GM23338 (cell line): ENCODE data around the gene UGT2B17.

Source experiments
- CREB1 ChIP-seq: fragments of 250-450 bp; sonication (Bioruptor Pico); IDR thresholded peaks from 2 replicates; pipeline ENCODE4 v1.5.0; 2020; ENCODE audit warnings: low read depth, mild to moderate bottlenecking, moderate library complexity
- EZH2 ChIP-seq: fragments of 200-600 bp; sonication (generic); IDR thresholded peaks from one replicate; pipeline ENCODE4 v1.8.0; 2017; ENCODE audit warnings: antibody characterized with exemption, mild to moderate bottlenecking, low read depth; ENCODE audit not compliant: unreplicated experiment
- EZH2phosphoT487 ChIP-seq: fragments of 200-600 bp; sonication (generic); IDR thresholded peaks from one replicate; pipeline ENCODE4 v1.8.1; 2018; ENCODE audit warnings: antibody characterized with exemption; ENCODE audit not compliant: unreplicated experiment
- JUNB ChIP-seq: IDR thresholded peaks from one replicate; pipeline ENCODE4 v1.6.1; 2016; ENCODE audit warnings: antibody characterized with exemption; ENCODE audit not compliant: unreplicated experiment
- NANOG ChIP-seq: IDR thresholded peaks from 2 replicates; pipeline ENCODE4 v1.6.1; 2016; ENCODE audit warnings: antibody characterized with exemption, borderline replicate concordance
- POLR2AphosphoS5 ChIP-seq: IDR thresholded peaks from 2 replicates; pipeline ENCODE4 v1.6.1; 2016; ENCODE audit warnings: antibody characterized with exemption, low read depth
- REST ChIP-seq: IDR thresholded peaks from one replicate; pipeline ENCODE4 v1.6.1; 2018; ENCODE audit warnings: antibody characterized with exemption; ENCODE audit not compliant: unreplicated experiment
- STAT1 ChIP-seq: IDR thresholded peaks from one replicate; pipeline ENCODE4 v1.6.1; 2016; ENCODE audit warnings: antibody characterized with exemption; ENCODE audit not compliant: unreplicated experiment
- ZNF114 ChIP-seq: fragments of 250-450 bp; sonication (Bioruptor Pico); IDR thresholded peaks from 2 replicates; pipeline ENCODE4 v1.5.0; 2020; ENCODE audit warnings: mild to moderate bottlenecking, moderate library complexity
- ZNF331 ChIP-seq: fragments of 250-450 bp; sonication (Bioruptor Pico); IDR thresholded peaks from 2 replicates; pipeline ENCODE4 v1.5.0; 2020; ENCODE audit warnings: low read depth, mild to moderate bottlenecking, moderate library complexity
- TF ChIP-seq, protein P1 (sequence below), 2 experiments: fragments of 200-600 bp in 1 of 2; sonication (generic) in 1 of 2; conservative IDR thresholded peaks; 2 replicates each; pipeline versions ENCODE4 v1.5.1 to v1.6.1; 2016 to 2017; ENCODE audit warnings: antibody characterized with exemption in 2 of 2, low read depth in 2 of 2, mild to moderate bottlenecking in 2 of 2, moderate library complexity in 1 of 2
- TF ChIP-seq, protein P2 (sequence below): fragments of 250-450 bp; sonication (Bioruptor Pico); IDR thresholded peaks from 2 replicates; pipeline ENCODE4 v1.5.0; 2020; ENCODE audit warnings: mild to moderate bottlenecking, moderate library complexity
- TF ChIP-seq, protein P3 (sequence below): IDR thresholded peaks from 2 replicates; pipeline ENCODE4 v1.6.1; 2016; ENCODE audit warnings: antibody characterized with exemption

DNA sequence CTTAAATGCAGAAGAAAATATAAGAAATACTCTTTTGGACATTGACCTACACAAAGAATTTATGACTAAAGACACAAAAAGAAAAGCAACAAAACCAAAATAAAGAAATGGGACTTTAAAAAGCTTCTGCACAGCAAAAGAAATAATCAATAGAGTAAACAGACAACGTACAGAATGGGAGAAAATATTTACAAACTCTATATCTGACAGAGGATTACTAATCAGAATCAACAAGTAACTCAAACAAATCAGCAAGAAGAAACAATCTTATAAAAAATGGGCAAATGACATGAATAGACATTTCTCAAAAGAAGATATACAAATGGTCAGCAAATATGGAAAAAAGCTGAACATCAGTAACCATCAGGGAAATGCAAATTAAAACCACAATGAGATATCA is 37.6 kb upstream of the UGT2B17 start:
- TF ChIP-seq, protein P1, sequence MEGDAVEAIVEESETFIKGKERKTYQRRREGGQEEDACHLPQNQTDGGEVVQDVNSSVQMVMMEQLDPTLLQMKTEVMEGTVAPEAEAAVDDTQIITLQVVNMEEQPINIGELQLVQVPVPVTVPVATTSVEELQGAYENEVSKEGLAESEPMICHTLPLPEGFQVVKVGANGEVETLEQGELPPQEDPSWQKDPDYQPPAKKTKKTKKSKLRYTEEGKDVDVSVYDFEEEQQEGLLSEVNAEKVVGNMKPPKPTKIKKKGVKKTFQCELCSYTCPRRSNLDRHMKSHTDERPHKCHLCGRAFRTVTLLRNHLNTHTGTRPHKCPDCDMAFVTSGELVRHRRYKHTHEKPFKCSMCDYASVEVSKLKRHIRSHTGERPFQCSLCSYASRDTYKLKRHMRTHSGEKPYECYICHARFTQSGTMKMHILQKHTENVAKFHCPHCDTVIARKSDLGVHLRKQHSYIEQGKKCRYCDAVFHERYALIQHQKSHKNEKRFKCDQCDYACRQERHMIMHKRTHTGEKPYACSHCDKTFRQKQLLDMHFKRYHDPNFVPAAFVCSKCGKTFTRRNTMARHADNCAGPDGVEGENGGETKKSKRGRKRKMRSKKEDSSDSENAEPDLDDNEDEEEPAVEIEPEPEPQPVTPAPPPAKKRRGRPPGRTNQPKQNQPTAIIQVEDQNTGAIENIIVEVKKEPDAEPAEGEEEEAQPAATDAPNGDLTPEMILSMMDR (conservative IDR thresholded peaks at IDR 0.05; ENCODE audit: low read depth in 2 of 2) = no peak
- TF ChIP-seq EZH2phosphoT487 = no peak
- TF ChIP-seq ZNF114 (CRISPR knock-in tag) = no peak
- TF ChIP-seq REST = no peak
- TF ChIP-seq, protein P2, sequence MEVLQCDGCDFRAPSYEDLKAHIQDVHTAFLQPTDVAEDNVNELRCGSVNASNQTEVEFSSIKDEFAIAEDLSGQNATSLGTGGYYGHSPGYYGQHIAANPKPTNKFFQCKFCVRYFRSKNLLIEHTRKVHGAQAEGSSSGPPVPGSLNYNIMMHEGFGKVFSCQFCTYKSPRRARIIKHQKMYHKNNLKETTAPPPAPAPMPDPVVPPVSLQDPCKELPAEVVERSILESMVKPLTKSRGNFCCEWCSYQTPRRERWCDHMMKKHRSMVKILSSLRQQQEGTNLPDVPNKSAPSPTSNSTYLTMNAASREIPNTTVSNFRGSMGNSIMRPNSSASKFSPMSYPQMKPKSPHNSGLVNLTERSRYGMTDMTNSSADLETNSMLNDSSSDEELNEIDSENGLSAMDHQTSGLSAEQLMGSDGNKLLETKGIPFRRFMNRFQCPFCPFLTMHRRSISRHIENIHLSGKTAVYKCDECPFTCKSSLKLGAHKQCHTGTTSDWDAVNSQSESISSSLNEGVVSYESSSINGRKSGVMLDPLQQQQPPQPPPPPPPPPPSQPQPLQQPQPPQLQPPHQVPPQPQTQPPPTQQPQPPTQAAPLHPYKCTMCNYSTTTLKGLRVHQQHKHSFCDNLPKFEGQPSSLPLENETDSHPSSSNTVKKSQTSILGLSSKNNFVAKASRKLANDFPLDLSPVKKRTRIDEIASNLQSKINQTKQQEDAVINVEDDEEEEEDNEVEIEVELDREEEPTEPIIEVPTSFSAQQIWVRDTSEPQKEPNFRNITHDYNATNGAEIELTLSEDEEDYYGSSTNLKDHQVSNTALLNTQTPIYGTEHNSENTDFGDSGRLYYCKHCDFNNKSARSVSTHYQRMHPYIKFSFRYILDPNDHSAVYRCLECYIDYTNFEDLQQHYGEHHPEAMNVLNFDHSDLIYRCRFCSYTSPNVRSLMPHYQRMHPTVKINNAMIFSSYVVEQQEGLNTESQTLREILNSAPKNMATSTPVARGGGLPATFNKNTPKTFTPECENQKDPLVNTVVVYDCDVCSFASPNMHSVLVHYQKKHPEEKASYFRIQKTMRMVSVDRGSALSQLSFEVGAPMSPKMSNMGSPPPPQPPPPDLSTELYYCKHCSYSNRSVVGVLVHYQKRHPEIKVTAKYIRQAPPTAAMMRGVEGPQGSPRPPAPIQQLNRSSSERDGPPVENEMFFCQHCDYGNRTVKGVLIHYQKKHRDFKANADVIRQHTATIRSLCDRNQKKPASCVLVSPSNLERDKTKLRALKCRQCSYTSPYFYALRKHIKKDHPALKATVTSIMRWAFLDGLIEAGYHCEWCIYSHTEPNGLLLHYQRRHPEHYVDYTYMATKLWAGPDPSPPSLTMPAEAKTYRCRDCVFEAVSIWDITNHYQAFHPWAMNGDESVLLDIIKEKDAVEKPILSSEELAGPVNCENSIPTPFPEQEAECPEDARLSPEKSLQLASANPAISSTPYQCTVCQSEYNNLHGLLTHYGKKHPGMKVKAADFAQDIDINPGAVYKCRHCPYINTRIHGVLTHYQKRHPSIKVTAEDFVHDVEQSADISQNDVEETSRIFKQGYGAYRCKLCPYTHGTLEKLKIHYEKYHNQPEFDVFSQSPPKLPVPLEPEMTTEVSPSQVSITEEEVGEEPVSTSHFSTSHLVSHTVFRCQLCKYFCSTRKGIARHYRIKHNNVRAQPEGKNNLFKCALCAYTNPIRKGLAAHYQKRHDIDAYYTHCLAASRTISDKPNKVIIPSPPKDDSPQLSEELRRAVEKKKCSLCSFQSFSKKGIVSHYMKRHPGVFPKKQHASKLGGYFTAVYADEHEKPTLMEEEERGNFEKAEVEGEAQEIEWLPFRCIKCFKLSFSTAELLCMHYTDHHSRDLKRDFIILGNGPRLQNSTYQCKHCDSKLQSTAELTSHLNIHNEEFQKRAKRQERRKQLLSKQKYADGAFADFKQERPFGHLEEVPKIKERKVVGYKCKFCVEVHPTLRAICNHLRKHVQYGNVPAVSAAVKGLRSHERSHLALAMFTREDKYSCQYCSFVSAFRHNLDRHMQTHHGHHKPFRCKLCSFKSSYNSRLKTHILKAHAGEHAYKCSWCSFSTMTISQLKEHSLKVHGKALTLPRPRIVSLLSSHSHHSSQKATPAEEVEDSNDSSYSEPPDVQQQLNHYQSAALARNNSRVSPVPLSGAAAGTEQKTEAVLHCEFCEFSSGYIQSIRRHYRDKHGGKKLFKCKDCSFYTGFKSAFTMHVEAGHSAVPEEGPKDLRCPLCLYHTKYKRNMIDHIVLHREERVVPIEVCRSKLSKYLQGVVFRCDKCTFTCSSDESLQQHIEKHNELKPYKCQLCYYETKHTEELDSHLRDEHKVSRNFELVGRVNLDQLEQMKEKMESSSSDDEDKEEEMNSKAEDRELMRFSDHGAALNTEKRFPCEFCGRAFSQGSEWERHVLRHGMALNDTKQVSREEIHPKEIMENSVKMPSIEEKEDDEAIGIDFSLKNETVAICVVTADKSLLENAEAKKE (CRISPR knock-in tag) = no peak
- TF ChIP-seq EZH2 = no peak
- TF ChIP-seq CREB1 = no peak
- no peak for TF ChIP-seq POLR2AphosphoS5
- TF ChIP-seq, protein P3, sequence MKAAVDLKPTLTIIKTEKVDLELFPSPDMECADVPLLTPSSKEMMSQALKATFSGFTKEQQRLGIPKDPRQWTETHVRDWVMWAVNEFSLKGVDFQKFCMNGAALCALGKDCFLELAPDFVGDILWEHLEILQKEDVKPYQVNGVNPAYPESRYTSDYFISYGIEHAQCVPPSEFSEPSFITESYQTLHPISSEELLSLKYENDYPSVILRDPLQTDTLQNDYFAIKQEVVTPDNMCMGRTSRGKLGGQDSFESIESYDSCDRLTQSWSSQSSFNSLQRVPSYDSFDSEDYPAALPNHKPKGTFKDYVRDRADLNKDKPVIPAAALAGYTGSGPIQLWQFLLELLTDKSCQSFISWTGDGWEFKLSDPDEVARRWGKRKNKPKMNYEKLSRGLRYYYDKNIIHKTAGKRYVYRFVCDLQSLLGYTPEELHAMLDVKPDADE = no peak
- TF ChIP-seq JUNB = no peak
- TF ChIP-seq ZNF331 (CRISPR knock-in tag) = no peak
- no peak for TF ChIP-seq STAT1
- no peak for TF ChIP-seq NANOG
